Stimulated activated naive CD8-positive, alpha-beta T cell treated with anti-CD3 and anti-CD28 coated beads, Interleukin-15, Interleukin-2, amounts not matched to agents 100 ng/mL and 50 ng/mL, for 24 hours (primary cell): ENCODE results near the gene OR2F2.

Source experiments
- H3K27ac Mint-ChIP-seq: one replicate; pipeline ENCODE4 v1.8.0; 2021; ENCODE audit warnings: mild to moderate bottlenecking, mixed read lengths
- H3K27me3 Mint-ChIP-seq: one replicate; pipeline ENCODE4 v1.8.0; 2021; ENCODE audit warnings: mixed read lengths
- H3K36me3 Mint-ChIP-seq: one replicate; pipeline ENCODE4 v1.8.0; 2021; ENCODE audit warnings: low read depth, mixed read lengths
- H3K4me1 Mint-ChIP-seq: one replicate; pipeline ENCODE4 v1.8.0; 2021; ENCODE audit warnings: low read depth, mixed read lengths
- H3K4me3 Mint-ChIP-seq: one replicate; pipeline ENCODE4 v1.8.0; 2021; ENCODE audit warnings: mild to moderate bottlenecking, mixed read lengths
- H3K9me3 Mint-ChIP-seq: one replicate; pipeline ENCODE4 v1.8.0; 2021; ENCODE audit warnings: mixed read lengths

Gene OR2F2

DNA sequence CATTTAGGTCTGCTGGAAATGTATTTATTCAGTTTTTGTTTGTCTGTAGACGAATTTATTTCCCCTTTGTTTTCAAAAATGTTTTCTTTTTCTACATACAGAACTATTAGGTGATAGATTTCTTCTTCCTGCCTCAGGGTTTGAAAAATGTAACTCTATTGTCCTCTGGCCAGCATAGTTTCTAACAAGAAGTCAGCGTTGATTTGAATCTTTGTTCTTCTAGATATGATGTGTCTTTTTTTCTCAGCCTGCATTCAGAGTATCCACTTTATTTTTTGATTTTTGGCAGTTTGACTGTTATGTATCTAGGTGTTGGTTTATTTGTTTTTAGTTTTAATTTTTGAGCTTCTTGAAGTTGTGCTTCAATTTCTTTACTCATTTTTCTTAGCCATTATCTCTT is 12.1 kb downstream of the OR2F2 start:
- H3K9me3 Mint-ChIP-seq: peaks cover 5% of the 10 kb centered on the region
- H3K36me3 Mint-ChIP-seq: no peaks in the 10 kb centered on the region
- H3K4me1 Mint-ChIP-seq: no peaks in the 10 kb centered on the region
- H3K27me3 Mint-ChIP-seq: peaks cover 31% of the 10 kb centered on the region
- no peak overlapping the region for H3K27ac Mint-ChIP-seq
- no peak overlapping the region for H3K4me3 Mint-ChIP-seq

DNA sequence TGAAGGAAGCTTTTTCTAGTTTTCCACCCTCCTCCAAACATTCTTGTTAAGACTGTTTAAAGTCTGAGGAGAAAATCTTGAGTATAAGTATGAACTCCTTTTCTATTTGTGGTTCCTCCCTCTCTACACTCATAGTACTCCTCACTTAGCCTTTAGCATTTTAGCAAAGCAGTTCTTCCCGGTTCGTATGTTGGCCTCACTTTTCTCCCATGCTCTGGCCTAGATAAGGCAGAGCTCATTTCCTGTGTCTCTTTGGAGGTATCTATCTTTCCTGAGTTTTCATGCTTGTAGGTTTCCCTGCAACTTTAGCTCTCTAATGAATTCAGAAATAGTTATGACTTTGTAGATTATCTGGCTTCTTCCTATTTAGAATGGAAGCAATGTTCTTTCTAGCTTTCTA is 13.7 kb downstream of the OR2F2 start:
- no peaks in the 10 kb centered on the region for H3K36me3 Mint-ChIP-seq
- H3K27me3 Mint-ChIP-seq: peaks cover 35% of the 10 kb centered on the region
- no peak overlapping the region for H3K4me3 Mint-ChIP-seq
- no peak overlapping the region for H3K27ac Mint-ChIP-seq
- peaks cover 5% of the 10 kb centered on the region for H3K9me3 Mint-ChIP-seq
- no peaks in the 10 kb centered on the region for H3K4me1 Mint-ChIP-seq

DNA sequence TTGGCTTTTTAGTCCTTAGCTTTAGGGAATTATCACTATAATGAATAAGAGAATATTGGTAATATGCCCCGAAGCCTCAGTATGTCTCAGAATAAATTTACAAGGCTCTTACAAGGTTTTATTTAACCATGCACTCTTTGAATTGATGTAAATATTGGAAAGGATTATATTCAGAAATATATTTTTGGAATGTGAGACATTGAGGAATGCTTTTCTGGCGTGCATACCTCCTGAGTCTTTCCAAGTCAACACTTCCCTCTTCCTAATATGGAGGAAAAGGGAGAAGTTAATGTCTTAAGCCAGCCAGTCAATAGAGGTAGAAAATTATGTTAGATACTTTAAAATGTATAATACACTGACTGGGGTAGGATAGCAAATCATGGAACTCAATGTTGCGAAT is 18.4 kb downstream of the OR2F2 start:
- peaks cover 41% of the 10 kb centered on the region for H3K27me3 Mint-ChIP-seq
- H3K27ac Mint-ChIP-seq: no peak overlapping the region
- H3K9me3 Mint-ChIP-seq: no peaks in the 10 kb centered on the region
- H3K36me3 Mint-ChIP-seq: no peaks in the 10 kb centered on the region
- H3K4me1 Mint-ChIP-seq: no peaks in the 10 kb centered on the region
- H3K4me3 Mint-ChIP-seq: no peak overlapping the region

DNA sequence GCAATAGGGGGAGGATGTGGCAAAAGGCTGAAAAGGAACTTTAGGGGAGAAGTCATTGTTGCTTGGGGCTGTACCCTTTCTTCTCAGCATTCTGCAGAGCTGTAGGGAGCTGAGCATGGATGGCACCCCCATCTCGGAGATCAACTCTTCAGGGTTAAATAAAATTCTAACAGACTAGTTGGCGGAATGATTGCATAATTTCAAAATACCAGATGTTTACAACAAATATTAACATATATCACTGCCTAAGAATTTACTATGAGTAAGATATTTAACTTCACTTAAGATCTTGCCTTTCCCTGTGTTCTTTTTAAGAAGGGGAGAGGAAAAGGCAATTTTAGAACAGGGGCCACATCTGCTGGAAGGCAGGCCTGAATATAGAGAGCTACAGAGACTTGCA is 19.1 kb downstream of the OR2F2 start:
- no peak overlapping the region for H3K27ac Mint-ChIP-seq
- H3K4me3 Mint-ChIP-seq: no peak overlapping the region
- no peaks in the 10 kb centered on the region for H3K9me3 Mint-ChIP-seq
- H3K36me3 Mint-ChIP-seq: no peaks in the 10 kb centered on the region
- no peaks in the 10 kb centered on the region for H3K4me1 Mint-ChIP-seq
- peaks cover 39% of the 10 kb centered on the region for H3K27me3 Mint-ChIP-seq

DNA sequence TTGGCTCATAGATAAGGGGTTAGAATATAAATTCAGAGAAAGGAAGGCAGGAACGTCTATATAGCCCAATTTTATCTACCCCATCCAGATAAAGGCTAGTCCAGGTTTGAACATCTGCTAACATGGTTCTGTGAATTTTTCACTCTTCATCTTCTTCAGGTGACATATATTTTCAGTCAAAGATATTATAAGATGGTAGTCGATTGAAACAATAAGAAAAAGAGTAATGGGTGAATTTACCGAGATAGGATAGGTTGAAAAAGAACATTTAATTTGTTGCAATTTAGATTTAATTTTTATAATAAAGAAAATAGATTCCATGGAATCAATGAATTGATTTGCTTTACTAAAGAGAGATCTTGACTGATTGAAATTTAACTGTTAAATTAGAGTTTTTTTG is 19.5 kb downstream of the OR2F2 start, which contains the start of gene OR2F1:
Gene OR2F1, plus strand, starts transcription at position 301 of the 400 bp plus-strand sequence. CDS start 5,127 bp downstream, outside the sequence.
- H3K27me3 Mint-ChIP-seq: peaks cover 35% of the 10 kb centered on the region
- no peaks in the 10 kb centered on the region for H3K36me3 Mint-ChIP-seq
- H3K4me1 Mint-ChIP-seq: no peaks in the 10 kb centered on the region
- no peaks in the 10 kb centered on the region for H3K9me3 Mint-ChIP-seq
- no peak within 1 kb of the TSS for H3K27ac Mint-ChIP-seq
- H3K4me3 Mint-ChIP-seq: no peak within 1 kb of the TSS

DNA sequence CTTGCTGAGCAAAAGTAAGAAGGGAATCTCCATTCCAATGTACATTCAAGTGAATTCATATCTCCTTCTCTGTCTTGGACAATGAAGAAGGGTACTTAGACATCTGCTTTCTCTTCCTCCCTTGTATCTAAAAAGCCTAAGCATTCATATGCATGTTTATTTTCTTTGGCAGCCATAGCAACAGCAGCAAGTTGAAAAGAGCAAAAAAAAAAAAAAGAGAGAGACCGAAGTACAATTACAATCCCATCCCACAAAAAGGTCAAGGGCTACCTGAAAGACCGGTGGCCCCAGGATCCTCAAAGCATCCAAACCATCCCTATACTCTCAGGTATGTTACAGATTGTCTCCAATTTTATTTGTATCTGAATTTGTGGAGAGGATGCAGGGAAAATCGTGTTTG is 23.7 kb downstream of the OR2F2 start:
- no peak overlapping the region for H3K4me3 Mint-ChIP-seq
- H3K27me3 Mint-ChIP-seq: peaks cover 35% of the 10 kb centered on the region
- H3K9me3 Mint-ChIP-seq: no peaks in the 10 kb centered on the region
- H3K36me3 Mint-ChIP-seq: no peaks in the 10 kb centered on the region
- H3K4me1 Mint-ChIP-seq: no peaks in the 10 kb centered on the region
- H3K27ac Mint-ChIP-seq: no peak overlapping the region

DNA sequence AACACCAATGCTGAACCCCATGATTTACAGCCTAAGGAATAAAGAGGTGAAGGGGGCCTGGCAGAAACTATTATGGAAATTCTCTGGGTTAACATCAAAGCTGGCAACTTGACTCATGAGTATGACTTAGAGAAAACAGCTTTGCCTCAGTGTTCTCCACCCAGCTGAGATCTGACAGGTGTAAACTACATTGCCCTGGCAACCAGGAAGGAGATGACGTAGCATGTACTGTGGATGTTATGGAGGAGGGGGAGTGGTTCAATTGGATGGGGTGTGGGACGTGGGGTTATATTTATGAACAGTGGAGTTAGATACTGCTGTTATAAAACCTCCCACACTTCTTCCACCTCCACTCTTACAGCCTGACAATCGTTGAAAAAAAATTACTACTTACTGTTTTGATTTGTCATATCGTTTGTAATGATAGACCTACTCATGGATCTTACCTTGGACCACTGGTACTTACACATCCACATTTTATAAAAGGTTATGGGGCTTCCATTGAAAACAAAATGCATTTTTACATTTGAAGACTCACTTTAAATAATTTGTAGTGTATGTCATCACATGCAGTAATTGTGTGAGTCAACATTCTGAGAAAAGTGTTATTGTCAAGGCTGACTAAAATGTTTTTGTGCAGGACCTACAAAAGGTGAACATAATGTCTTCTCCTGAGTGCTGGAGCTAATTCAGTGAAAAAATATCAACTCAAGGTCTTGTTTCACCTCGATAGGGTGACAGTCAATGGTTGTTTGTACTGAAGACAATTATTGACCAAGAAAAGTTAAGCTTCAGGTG is 26.0 kb downstream of the OR2F2 start:
- Mint-ChIP-seq H3K9me3 (no peaks in the 10 kb centered on the region), H3K27me3 (peaks cover 30% of the 10 kb centered on the region), H3K27ac (no peak overlapping the region), H3K36me3 (no peaks in the 10 kb centered on the region), H3K4me1 (no peaks in the 10 kb centered on the region), H3K4me3 (no peak overlapping the region)

DNA sequence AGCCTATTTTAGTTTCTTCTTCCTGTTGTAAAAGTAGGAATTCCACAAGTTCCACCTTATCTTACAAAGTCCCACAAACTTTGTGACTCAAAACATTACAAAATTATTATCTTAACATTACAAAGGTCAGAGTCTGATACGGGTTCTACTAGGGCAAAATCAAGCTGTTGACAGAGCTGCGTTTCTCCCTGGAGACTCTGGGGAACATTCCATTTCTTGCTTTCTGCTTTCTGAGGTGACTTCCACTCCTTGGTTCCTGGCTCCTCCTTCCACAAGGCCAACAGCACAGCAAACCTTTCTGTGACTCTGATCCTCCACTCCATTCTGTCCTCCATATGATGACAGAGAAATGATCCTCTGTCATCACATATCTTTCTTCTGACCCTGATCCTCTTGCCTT is 30.2 kb downstream of the OR2F2 start:
- H3K27ac Mint-ChIP-seq: no peak overlapping the region
- no peaks in the 10 kb centered on the region for H3K4me1 Mint-ChIP-seq
- peaks cover 9% of the 10 kb centered on the region for H3K27me3 Mint-ChIP-seq
- no peaks in the 10 kb centered on the region for H3K36me3 Mint-ChIP-seq
- no peak overlapping the region for H3K4me3 Mint-ChIP-seq
- no peaks in the 10 kb centered on the region for H3K9me3 Mint-ChIP-seq

DNA sequence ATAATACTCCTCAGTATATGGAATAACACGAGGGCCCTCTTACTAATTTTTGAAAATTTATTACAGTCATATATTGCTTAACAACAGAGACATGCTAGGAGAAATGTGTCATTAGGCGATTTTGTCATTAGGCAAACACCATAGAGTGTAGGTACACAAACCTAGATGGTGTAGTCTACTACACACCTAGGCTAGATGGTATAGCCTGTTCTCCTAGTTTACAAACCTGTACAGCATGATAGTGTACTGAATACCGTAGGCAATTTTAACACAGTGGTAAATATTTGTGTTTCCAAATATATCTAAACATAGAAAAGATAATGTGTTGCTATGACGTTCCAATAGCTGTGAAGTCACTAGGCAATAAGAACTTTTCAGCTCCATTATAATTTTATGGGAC is 32.4 kb downstream of the OR2F2 start:
- no peak overlapping the region for H3K4me3 Mint-ChIP-seq
- H3K27ac Mint-ChIP-seq: no peak overlapping the region
- H3K9me3 Mint-ChIP-seq: no peaks in the 10 kb centered on the region
- no peaks in the 10 kb centered on the region for H3K4me1 Mint-ChIP-seq
- H3K36me3 Mint-ChIP-seq: no peaks in the 10 kb centered on the region
- peaks cover 6% of the 10 kb centered on the region for H3K27me3 Mint-ChIP-seq

DNA sequence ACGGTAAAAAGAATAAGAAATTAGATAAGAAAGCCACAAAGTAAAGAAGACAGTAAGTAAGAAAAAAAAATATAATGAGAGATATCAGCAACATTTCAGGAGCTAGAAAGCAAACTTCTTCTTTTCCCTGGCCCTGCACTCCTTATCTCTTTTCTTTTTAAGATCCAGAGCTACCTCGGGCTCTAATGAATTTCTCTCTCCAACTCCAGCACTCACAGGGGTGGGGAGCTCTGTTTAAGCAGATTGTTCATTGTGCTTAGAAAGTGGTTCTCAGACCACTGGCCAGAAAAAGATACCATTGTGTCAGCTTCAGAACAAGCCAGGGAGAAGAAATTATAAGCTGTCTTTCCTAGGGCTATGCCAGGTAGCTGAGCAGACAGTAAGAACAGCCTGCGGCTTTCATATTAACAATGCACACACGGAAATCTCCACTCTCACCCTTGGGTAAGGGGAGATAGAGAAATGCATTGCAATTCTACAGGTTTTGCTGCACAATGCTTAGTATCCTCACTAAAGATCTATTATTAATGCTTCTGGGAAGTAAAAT is 38.9 kb downstream of the OR2F2 start:
- no peak overlapping the region for H3K4me3 Mint-ChIP-seq
- H3K36me3 Mint-ChIP-seq: no peaks in the 10 kb centered on the region
- H3K27me3 Mint-ChIP-seq: peaks cover 9% of the 10 kb centered on the region
- no peaks in the 10 kb centered on the region for H3K4me1 Mint-ChIP-seq
- H3K9me3 Mint-ChIP-seq: no peaks in the 10 kb centered on the region
- H3K27ac Mint-ChIP-seq: no peak overlapping the region

DNA sequence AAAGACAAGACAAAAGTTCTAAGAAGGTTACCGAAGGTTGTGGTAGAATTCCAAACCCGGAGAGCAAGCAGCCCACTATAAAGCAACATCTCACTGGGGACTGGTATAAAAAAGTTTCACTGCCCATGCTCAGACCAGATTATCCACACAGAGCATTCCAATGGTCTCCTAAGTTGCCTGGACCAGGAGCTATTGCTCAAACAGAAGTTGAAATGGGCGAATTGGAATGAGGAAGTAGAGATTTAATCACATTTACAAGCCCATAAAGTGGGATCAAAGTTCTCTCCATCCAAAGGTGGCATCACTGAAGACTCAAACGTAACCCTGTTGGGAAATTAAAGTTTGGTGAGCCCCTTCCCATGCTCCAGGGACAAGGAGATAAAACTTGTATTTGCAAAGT is 39.4 kb downstream of the OR2F2 start:
- Mint-ChIP-seq H3K27ac (no peak overlapping the region), H3K9me3 (no peaks in the 10 kb centered on the region), H3K4me1 (no peaks in the 10 kb centered on the region), H3K27me3 (peaks cover 9% of the 10 kb centered on the region), H3K4me3 (no peak overlapping the region), H3K36me3 (no peaks in the 10 kb centered on the region)

DNA sequence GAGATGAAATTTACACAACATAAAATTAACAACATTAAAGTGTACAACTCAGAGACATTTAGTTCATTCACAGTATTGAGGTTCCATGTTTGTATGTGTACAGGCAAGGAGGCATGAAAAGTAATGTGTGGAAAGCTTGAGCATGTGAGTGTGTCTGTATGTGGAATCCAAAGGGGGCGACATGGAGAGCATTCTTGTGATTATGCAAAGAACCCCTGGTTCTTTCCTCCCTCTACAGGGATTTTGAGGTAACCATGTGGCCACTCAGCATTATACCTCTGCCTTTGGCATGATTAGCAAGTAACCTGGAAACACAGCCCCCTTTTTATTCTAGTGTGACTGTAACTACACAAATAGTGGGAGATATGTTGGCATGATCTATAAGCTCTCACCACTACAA is 40.6 kb downstream of the OR2F2 start:
- H3K9me3 Mint-ChIP-seq: no peaks in the 10 kb centered on the region
- no peak overlapping the region for H3K27ac Mint-ChIP-seq
- H3K36me3 Mint-ChIP-seq: no peaks in the 10 kb centered on the region
- H3K27me3 Mint-ChIP-seq: peaks cover 9% of the 10 kb centered on the region
- no peaks in the 10 kb centered on the region for H3K4me1 Mint-ChIP-seq
- H3K4me3 Mint-ChIP-seq: no peak overlapping the region

DNA sequence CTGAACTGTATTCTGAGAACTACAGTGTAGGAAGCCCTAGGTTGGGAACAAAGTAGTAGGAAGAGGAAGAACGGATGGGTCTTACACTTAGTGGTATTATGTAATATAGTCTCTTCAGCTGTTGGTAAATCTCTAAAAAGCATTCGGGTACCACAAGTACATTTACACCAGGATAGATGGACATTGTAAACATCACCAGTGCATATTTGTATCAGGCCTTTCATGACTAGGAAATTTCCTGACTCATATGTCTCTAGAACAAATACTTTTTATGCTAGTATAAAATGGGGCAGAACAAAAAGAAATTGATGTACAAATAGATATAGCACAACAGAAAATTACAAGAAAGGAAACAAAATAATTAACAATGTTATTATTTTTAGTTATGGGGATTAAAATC is 43.6 kb downstream of the OR2F2 start:
- no peaks in the 10 kb centered on the region for H3K9me3 Mint-ChIP-seq
- no peak overlapping the region for H3K4me3 Mint-ChIP-seq
- H3K4me1 Mint-ChIP-seq: no peaks in the 10 kb centered on the region
- H3K36me3 Mint-ChIP-seq: no peaks in the 10 kb centered on the region
- no peak overlapping the region for H3K27ac Mint-ChIP-seq
- H3K27me3 Mint-ChIP-seq: peaks cover 9% of the 10 kb centered on the region

DNA sequence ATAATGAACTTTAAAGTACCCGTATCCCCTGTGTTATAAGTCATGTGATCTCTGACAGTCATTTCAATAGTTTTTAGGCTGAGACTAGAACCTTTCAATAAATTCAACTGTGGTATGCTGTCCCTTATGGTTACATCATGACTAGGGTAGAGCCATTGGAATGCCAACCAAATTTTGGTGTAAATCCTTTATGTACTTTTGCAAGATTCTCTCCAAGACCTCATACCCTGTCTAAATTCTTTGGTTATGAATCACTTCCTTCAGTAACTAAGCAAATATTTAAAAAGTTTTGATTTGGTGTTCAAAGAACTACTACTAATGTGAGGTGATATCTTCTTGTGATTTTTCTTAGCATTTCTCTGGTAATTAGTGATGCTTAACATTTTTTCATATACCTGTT is 44.3 kb downstream of the OR2F2 start:
- no peaks in the 10 kb centered on the region for H3K9me3 Mint-ChIP-seq
- no peaks in the 10 kb centered on the region for H3K36me3 Mint-ChIP-seq
- H3K27ac Mint-ChIP-seq: no peak overlapping the region
- no peak overlapping the region for H3K4me3 Mint-ChIP-seq
- no peaks in the 10 kb centered on the region for H3K4me1 Mint-ChIP-seq
- H3K27me3 Mint-ChIP-seq: peaks cover 6% of the 10 kb centered on the region

DNA sequence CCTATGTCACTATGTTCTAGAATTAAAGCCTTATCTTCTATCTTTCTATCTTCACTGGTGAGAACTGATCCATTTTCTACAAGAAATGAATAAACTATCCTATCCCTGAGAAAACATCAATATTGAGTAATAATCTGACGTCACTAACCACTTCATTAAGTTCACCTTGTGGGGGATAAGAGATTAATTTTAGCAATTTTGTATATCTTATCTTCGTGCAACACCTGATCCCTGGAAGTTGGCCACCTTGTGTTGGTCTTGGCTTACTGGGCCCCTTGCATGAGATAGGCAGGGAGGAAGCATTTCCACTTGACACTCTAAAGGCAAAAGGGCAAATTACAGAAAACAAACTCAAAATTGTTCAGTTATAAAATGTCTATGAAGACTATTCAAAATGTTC is 45.0 kb downstream of the OR2F2 start:
- Mint-ChIP-seq H3K4me1 (no peaks in the 10 kb centered on the region), H3K36me3 (no peaks in the 10 kb centered on the region), H3K27me3 (no peaks in the 10 kb centered on the region), H3K4me3 (no peak overlapping the region), H3K9me3 (no peaks in the 10 kb centered on the region), H3K27ac (no peak overlapping the region)
